ENCODE measurements around the gene RFTN1. TPM values are rescaled to one million over a fixed set of nuclear protein-coding genes. Genes with fewer than 3 reads are reported as not detected.

Gene RFTN1
- total and polyA plus RNA-seq, 10 of the 15 experiments (the other 5 are each of a cell fraction or from before 2014, with no cell fraction given): 20.6 to 213 (median 147) TPM

- H3K9me3 ChIP-seq (replicated peaks; ENCODE audit: control insufficient read depth, insufficient read depth, low read length): no peaks in the 10 kb centered on the region; the same call in 2 of the 3 replicates
- H3K9ac ChIP-seq (ENCODE audit: control insufficient read depth, insufficient read depth, low read length): no peak overlapping the region
- H3K4me3 ChIP-seq: no peak overlapping the region
- H3K4me2 ChIP-seq (ENCODE audit: control insufficient read depth, insufficient read depth): no peak overlapping the region
- H4K20me1 ChIP-seq (ENCODE audit: control insufficient read depth, insufficient read depth): no peaks in the 10 kb centered on the region
- WGBS (ENCODE audit: insufficient coverage, insufficient replicate concordance, low lambda C conversion rate, missing lambda C conversion rate): 73% methylated on average over 5 of the region's 5 CpGs
- no peaks in the 10 kb centered on the region for H3K27me3 ChIP-seq (replicated peaks in 1 of 2; ENCODE audit: control insufficient read depth in 2 of 2, insufficient read depth in 2 of 2, low read length in 1 of 2)
- ChIA-PET SMC1A (ENCODE audit: uncharacterized antibody, unreplicated experiment) (interaction anchor here (0.7 to 1.2 kb wide), 10 partner anchors 10 to 131 kb away, joined by 3 to 4 read pairs (median 3); no protein-coding TSS in a partner anchor), POLR2A (interaction anchor here (1.2 to 1.5 kb wide), 2 partner anchors 10 to 26 kb away, joined by 5 read pairs; no protein-coding TSS in a partner anchor), CTCF (interaction anchor here (1.4 kb wide), 1 partner anchor 8 kb away, joined by 5 read pairs; no protein-coding TSS in a partner anchor), RAD21 (ENCODE audit: unreplicated experiment) (interaction anchor here (1.2 kb wide), 1 partner anchor 27 kb away, joined by 3 read pairs; no protein-coding TSS in a partner anchor)
- DNase-seq (ENCODE audit: low read depth, low spot score) (no peak), ATAC-seq (no peak), FAIRE-seq (no peak)
- H3K36me3 ChIP-seq (ENCODE audit: control insufficient read depth in 2 of 2, insufficient read depth in 2 of 2, low read length in 1 of 2): peaks cover 13 to 29% of the 10 kb centered on the region in 2 experiments; a peak in 3 of 4 replicates
- intact Hi-C loops (cut with micrococcal nuclease; ENCODE audit: unreplicated experiment) (no loop called here), in situ Hi-C loops (cut with MboI) (no loop called here)
- H3K27ac ChIP-seq (ENCODE audit: control insufficient read depth, insufficient read depth): no peak overlapping the region
- peaks cover 66% of the 10 kb centered on the region for H3K79me2 ChIP-seq (ENCODE audit: control insufficient read depth, insufficient read depth, low read length)
- H2AFZ ChIP-seq (ENCODE audit: control insufficient read depth, low read depth, low read length): no peak overlapping the region
- BruUV-seq (replicated peaks): no TSS peak
- H3K4me1 ChIP-seq (ENCODE audit: control insufficient read depth, insufficient read depth, low read length): peaks cover 55% of the 10 kb centered on the region
- TF ChIP-seq JUND (IDR thresholded peaks at IDR 0.05; ENCODE audit: low read depth, low read length) (no peak), ZNF384 (IDR thresholded peaks at IDR 0.05; ENCODE audit: borderline replicate concordance, low read depth, low read length) (no peak), BACH1 (IDR thresholded peaks at IDR 0.05; ENCODE audit: borderline replicate concordance) (no peak), SKIL (IDR thresholded peaks at IDR 0.05; ENCODE audit: low read depth, poor library complexity, severe bottlenecking) (no peak), ASH2L (IDR thresholded peaks at IDR 0.05; ENCODE audit: borderline replicate concordance, low read depth) (no peak), RCOR1 (conservative IDR thresholded peaks at IDR 0.05; ENCODE audit: low read depth, low read length) (no peak), ZNF687 (IDR thresholded peaks at IDR 0.05) (no peak), ATF2 (IDR thresholded peaks at IDR 0.05; ENCODE audit: low read length) (no peak), ZNF217 (IDR thresholded peaks at IDR 0.05) (no peak), SUPT20H (IDR thresholded peaks at IDR 0.05; ENCODE audit: borderline replicate concordance, control insufficient read depth, low read depth, low read length) (no peak), MAX (IDR thresholded peaks at IDR 0.05; ENCODE audit: low read depth, low read length) (no peak), USF1 (IDR thresholded peaks at IDR 0.05; ENCODE audit: borderline replicate concordance, extremely low read length, insufficient read depth, low read depth, low read length) (no peak), NFYB (IDR thresholded peaks at IDR 0.05; ENCODE audit: insufficient read depth, low read depth, low read length) (no peak)
These were observed 128.3 kb downstream of the RFTN1 start for GRCh38 chr3:16385151-16385550.
